Memory B cell (primary cell): ENCODE measurements around the gene MRPS34.
A peak's percentile ranks its signal among the peaks of the same experiment; 100 is the strongest.

ENCODE experiments used
- ATAC-seq: fragments of 150-1000 bp; cut with Tn5 transposase; 2 replicates; pipeline ENCODE4 v1.10.0; 2021; ENCODE audit warnings: low read depth, mild to moderate bottlenecking, moderate library complexity
- DNase-seq, 2 donors: peaks; one replicate each; pipeline ENCODE4 v3.0.0; 2022; ENCODE audit warnings: low spot score in 2 of 2
- H3K27ac Mint-ChIP-seq: one replicate; pipeline ENCODE4 v1.8.0; 2022; ENCODE audit warnings: mild to moderate bottlenecking, moderate library complexity, mixed read lengths
- H3K27me3 Mint-ChIP-seq: one replicate; pipeline ENCODE4 v1.8.0; 2022; ENCODE audit warnings: mixed read lengths
- H3K36me3 Mint-ChIP-seq: one replicate; pipeline ENCODE4 v1.8.0; 2022; ENCODE audit warnings: mild to moderate bottlenecking, mixed read lengths
- H3K4me1 Mint-ChIP-seq: one replicate; pipeline ENCODE4 v1.8.0; 2022; ENCODE audit warnings: mixed read lengths
- H3K4me3 Mint-ChIP-seq: one replicate; pipeline ENCODE4 v1.8.0; 2022; ENCODE audit warnings: mild to moderate bottlenecking, moderate library complexity, mixed read lengths
- H3K9me3 Mint-ChIP-seq: one replicate; pipeline ENCODE4 v1.8.0; 2022; ENCODE audit warnings: mixed read lengths

MRPS34 gene

DNA sequence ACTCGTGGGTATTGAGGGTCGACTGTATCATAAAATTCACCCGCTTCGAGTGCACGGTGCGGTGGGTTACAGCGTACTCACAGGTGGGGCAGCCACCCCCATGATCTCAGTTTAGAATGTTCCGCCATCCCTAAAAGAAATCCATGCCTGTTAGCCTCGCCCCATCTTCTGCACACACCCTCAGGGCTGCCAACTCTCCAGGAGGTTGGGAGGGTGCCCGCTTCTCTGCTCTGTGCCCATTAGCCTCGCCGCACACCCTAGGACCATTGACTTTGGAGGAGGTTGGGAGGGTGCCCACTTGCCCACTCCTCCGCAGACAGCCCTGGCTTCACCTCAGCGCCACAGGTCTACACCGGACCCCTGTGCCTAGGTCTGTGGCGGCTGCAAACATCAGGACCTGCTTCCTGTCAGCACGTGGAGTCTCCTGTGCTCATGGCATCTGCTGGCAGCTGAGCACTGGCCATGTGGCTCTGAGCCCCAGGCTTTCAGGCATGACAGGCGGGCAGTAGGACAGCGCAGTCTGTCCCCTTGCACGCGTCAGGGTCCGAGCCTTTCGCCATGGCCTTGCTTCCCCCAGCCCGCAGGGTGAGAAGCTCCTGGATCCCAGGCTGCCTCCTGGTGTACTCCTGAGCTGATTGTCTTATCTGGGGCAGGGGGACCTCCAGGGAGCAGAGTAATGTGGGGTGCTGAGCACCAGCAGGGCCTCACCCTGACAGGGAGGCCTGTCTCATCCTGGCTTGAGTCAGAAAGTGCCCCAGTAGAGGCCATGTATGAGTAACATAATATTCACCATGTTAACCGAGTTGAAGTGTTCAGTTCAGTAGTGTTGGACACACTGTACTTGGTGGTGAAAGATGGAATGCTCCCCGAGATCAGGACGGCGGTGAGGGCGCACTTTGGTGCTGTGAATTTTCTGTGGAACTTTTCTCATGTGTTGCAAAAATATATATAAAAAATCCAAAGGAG lies 23.5 kb downstream of the MRPS34 start:
- Mint-ChIP-seq H3K27me3 (no peaks in the 10 kb centered on the region), H3K36me3 (peaks cover 15% of the 10 kb centered on the region), H3K4me3 (no peak overlapping the region), H3K4me1 (peaks cover 2% of the 10 kb centered on the region), H3K9me3 (no peaks in the 10 kb centered on the region), H3K27ac (no peak overlapping the region)
- no peak for ATAC-seq
- no peak for DNase-seq

DNA sequence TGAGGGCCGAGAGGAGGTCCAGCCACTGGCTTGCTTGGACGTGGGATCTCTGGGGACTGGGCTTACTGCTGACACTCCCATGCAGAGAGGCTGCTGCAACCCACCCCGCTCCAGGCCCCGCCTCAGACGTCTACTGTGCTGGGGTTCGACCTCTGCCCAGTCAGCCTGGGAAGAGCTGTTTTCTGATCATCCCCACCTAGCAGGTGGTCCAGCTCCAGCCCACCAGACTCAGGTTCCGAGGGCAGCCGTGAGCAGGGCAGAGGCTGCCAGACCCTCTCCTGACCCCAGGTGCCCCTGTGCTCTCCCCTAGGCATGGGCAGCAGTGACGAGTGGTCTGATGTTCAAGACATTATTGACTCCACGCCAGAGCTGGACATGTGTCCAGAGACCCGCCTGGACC lies 25.0 kb downstream of the MRPS34 start:
- Mint-ChIP-seq H3K9me3 (no peaks in the 10 kb centered on the region), H3K4me1 (peaks cover 2% of the 10 kb centered on the region), H3K27me3 (no peaks in the 10 kb centered on the region), H3K27ac (no peak overlapping the region), H3K36me3 (peaks cover 19% of the 10 kb centered on the region), H3K4me3 (no peak overlapping the region)
- DNase-seq, result no peak
- ATAC-seq, result no peak

DNA sequence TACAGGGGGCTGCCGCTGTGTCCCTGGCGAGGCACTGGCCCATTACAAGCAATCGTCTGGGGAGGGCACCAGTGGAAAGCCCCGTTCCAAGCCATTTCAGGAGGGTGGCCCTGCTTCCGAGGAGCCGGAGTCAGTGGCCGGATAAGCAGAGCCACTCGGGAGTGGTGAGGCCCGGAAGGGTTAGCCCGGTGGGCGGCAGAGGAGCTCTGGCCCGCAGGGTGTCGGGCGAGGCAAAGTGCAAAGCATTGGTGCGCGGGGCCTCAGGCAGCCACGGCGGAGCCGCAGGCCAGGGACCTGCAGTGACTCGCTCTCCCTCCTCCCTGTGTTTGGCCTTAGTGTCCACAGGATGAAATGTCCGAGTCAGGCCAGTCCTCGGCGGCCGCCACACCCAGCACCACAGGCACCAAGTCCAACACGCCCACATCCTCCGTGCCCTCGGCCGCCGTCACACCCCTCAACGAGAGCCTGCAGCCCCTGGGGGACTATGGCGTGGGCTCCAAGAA lies 26.2 kb downstream of the MRPS34 start:
- Mint-ChIP-seq H3K36me3 (peaks cover 16% of the 10 kb centered on the region), H3K27ac (no peak overlapping the region), H3K4me1 (peaks cover 2% of the 10 kb centered on the region), H3K9me3 (no peaks in the 10 kb centered on the region), H3K27me3 (no peaks in the 10 kb centered on the region), H3K4me3 (no peak overlapping the region)
- DNase-seq, result no peak
- ATAC-seq, result no peak

DNA sequence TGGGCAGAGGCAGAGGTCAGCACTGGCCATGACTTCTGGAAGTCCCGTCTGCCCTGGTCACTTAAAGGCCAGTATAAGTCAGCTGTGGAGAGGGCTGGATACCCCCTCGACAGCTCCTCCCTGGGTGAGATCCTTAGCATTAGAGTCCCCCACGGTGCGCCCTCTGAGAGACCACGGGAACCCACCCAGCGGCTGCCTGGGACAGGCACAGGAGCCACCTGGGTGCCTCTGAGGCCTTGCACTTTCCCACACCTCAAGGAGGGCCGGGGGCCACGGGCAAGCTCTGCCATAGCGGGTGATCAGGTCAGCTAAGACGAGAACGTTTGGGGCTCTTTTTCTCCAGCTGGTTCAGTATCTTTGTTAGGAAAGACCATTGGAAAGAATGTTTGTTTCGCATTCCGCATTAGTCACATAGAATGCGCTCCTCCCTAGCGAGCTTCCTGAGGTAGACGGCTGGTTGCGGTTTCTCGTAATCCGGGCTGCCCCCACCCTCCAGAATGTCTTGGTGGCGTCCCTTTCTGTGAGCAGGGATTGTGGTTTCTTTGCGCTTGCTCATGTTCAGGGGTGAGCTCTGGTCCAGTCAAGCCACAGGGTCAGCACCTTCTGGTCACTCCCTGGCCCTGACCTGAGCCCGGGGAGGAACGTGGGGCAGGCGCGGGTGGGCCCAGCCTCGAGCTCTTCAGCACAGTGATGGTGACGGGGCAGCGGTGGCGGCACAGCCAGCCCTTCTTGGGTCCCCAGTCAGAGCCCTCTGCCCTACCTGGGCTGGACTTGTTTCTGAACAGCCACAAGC lies 26.8 kb downstream of the MRPS34 start:
- Mint-ChIP-seq H3K36me3 (peaks cover 16% of the 10 kb centered on the region), H3K9me3 (no peaks in the 10 kb centered on the region), H3K27ac (no peak overlapping the region), H3K4me3 (no peak overlapping the region), H3K4me1 (peaks cover 3% of the 10 kb centered on the region), H3K27me3 (no peaks in the 10 kb centered on the region)
- ATAC-seq (no peak), DNase-seq (no peak)

DNA sequence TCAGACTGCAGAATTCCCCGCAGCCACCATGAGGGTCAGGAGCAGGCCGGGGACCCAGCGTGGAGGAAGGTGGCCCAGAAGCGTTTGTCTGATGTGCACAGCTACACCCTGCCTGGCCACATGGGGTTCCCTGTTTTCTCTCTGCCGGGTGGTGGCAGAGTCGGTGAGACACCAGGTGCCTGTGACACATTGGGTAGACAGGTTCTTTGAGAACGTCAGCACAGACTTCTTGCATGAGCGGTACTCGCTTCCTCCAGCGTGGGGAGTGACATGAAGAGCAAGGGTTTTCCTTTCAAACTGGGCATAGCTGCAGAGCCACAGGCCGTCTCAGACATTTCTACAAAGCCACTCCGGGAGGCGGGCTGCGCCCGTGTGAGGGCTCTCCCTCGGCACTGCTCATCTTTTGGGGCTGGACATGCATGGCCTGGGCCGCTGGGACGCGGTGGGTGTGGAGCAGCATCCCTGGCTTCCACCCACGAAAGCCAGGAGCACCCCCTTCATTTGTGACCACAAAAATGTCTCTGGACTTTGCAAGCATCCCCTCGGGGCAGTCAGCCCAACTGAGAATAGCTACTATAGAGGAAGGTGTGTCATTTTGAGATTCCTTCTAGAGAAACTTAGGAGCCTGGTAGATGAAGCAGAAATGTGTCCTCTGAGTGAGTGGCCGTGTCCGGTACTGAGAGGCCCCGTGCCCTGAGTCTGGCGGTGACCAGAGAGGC lies 27.6 kb downstream of the MRPS34 start:
- no peak overlapping the region for H3K4me3 Mint-ChIP-seq
- peaks cover 4% of the 10 kb centered on the region for H3K4me1 Mint-ChIP-seq
- H3K36me3 Mint-ChIP-seq, result peaks cover 16% of the 10 kb centered on the region
- ATAC-seq, result no peak
- DNase-seq, result no peak
- no peaks in the 10 kb centered on the region for H3K27me3 Mint-ChIP-seq
- H3K27ac Mint-ChIP-seq, result peak overlapping the region; percentile 41
- no peaks in the 10 kb centered on the region for H3K9me3 Mint-ChIP-seq

DNA sequence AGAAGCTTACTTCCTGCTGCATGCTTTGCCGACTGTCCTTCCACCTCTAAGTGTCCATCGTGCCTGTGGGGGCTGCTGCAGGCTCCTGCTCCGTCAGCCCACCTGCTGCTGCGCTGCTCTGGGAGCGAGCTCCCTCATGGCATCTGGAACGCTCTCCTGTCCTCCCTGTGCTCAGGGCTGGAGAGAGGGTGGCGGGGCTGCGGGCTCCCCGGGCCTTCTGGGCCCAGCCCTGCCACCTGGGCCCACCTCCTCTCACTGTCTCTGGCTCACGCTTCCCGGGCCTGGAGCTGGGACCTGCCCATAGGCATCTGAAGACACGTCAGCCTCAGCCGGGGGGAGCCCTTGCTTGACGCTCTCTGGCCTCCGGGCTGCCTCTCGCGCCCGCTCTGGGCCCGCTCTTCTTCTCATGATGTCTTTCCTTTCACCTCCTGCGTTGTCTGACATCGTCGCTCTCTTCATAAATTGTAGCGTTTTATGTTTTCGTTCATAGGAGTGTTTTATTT lies 28.5 kb downstream of the MRPS34 start:
- Mint-ChIP-seq H3K4me1 (peaks cover 4% of the 10 kb centered on the region), H3K27me3 (no peaks in the 10 kb centered on the region), H3K4me3 (no peak overlapping the region), H3K27ac (peak overlapping the region; percentile 41), H3K36me3 (peaks cover 16% of the 10 kb centered on the region), H3K9me3 (no peaks in the 10 kb centered on the region)
- no peak for ATAC-seq
- no peak for DNase-seq

DNA sequence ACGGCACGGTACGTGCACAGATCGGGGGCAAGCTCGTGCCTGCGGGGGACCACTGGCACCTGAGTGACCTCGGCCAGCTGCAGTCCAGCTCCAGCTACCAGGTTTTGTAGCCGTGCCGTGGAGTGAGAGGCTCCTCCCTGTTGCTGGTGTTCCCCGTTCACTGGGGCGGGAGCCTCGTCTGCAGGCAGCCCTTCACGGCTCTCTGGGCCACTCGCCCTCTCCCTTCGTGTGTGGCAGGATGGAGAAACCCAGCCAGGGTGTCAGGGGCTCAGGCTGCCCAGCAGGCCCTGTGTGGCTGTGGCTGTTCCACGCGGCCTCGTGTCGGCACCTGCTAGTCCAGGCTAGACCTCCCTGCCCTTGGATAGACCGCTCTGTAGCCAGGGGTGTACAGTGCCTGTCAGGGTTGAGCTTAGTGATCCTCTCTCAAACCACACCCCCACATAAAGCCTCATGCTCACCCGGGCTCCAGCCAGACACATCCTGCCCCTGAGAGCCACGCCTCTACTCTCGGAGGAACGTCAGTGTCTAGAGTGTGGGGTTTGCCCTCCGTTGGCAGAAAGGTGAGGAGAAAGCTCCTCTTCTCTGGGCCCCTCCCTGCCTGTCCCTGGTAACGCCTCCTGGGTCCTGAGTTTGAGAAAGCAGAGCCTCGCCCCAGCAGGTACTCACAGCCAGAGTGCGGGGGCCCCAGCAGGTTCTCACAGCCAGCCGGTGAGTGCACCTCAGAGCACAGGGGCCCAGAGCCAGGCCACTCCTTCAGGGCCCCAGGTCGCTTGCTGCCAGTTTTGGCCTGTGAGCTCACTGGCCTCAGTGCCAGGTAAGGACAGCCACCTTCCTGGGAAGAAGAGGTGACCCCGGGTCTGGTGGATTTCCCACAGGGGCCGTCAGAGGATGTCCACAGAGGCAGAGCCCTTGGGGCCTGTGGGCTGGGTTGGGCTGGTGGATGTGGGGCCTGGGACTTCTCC lies 29.3 kb downstream of the MRPS34 start:
- H3K27ac Mint-ChIP-seq, result no peak overlapping the region
- H3K9me3 Mint-ChIP-seq, result no peaks in the 10 kb centered on the region
- no peak for ATAC-seq
- peaks cover 14% of the 10 kb centered on the region for H3K36me3 Mint-ChIP-seq
- DNase-seq, result no peak
- no peak overlapping the region for H3K4me3 Mint-ChIP-seq
- H3K27me3 Mint-ChIP-seq, result no peaks in the 10 kb centered on the region
- H3K4me1 Mint-ChIP-seq, result peaks cover 4% of the 10 kb centered on the region

DNA sequence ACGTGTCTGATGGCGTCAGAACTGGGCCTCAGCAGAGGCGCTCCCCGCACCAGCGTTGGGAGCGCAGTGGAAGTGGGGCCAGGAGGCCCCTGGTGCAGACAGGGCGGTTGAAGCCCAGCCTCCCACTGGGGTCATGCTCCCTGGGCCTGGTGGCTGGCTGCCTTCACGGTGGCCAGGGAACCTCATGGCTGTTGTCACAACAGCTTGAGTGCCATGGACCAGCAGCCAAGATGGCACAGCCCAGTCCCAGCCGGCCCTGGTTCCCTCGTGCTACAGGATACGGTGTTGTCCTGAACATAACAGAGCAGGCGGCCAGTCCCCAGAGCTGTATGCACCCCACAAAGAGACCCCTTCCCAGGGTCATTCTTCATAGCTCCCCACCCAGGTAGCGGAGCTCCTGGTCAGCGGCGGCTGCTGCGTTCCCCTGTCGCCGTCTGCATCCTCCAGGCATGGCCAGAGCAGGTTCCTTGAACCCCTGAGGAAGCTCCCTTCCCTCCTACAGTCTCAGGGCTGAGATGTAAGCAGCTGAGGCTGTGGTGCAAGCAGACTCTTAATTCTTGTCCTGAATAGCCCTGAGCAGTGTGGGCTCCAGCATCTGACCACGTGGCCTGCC lies 31.3 kb downstream of the MRPS34 start:
- ATAC-seq, result no peak
- H3K9me3 Mint-ChIP-seq, result no peaks in the 10 kb centered on the region
- peaks cover 7% of the 10 kb centered on the region for H3K36me3 Mint-ChIP-seq
- no peaks in the 10 kb centered on the region for H3K27me3 Mint-ChIP-seq
- H3K4me3 Mint-ChIP-seq, result no peak overlapping the region
- H3K27ac Mint-ChIP-seq, result no peak overlapping the region
- peaks cover 4% of the 10 kb centered on the region for H3K4me1 Mint-ChIP-seq
- no peak for DNase-seq

DNA sequence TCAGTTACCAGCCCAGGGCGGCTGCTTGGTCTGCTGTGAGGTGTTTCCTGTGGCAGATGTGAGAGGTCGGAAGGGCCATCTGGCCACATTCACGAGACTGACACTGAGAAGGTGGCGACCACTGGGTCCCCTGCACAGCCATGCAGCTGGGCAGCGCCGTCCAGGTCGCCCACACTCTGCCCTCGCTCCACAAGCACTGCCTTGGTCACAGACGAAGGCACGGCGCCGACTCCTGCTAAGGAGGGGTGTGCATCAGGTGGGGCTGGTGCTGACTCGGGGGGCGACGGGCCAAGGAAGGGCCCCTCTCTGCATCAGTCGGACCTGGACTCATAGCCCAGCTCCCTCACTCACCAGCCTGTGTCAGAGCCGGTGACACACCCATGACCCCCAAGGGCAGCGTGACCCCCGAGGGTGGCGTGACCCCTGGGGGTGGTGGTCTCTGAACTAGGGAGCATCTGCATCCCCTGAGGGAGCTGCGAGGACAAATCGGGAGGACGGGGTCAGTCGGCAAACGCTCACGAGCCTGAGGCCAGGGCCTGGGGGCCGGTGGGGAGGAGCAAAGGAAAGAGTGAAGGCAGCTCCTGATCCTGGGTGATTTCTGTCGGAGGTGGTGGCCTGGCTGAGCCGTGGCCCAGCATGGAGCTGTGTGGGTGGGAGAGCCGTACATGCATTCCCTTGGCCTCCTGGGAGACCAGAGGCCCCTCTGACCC lies 32.0 kb downstream of the MRPS34 start:
- Mint-ChIP-seq H3K9me3 (no peaks in the 10 kb centered on the region), H3K4me3 (no peak overlapping the region), H3K27me3 (no peaks in the 10 kb centered on the region), H3K4me1 (peaks cover 4% of the 10 kb centered on the region), H3K27ac (no peak overlapping the region), H3K36me3 (peaks cover 7% of the 10 kb centered on the region)
- no peak for ATAC-seq
- no peak for DNase-seq

DNA sequence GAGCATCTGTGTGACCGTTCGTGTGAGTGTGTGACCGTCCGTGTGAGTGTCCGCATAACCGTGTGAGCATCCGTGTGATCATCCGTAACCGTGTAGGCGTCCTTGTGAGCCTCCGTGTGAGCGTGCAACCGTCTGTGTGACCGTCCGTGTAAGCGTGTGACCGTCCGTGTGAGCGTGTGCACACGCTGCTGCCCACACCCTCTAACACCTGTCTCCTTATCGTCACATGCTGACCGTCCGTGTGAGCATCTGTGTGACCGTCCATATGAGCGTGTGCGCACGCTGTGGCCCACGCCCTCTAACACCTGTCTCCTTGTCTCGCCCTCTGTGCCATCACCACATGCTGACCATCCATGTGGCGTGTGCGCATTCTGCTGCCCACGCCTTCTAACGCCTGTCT lies 32.7 kb downstream of the MRPS34 start:
- no peak overlapping the region for H3K27ac Mint-ChIP-seq
- ATAC-seq, result no peak
- H3K36me3 Mint-ChIP-seq, result peaks cover 7% of the 10 kb centered on the region
- DNase-seq, result no peak
- H3K4me1 Mint-ChIP-seq, result peaks cover 4% of the 10 kb centered on the region
- H3K9me3 Mint-ChIP-seq, result no peaks in the 10 kb centered on the region
- H3K27me3 Mint-ChIP-seq, result no peaks in the 10 kb centered on the region
- no peak overlapping the region for H3K4me3 Mint-ChIP-seq

DNA sequence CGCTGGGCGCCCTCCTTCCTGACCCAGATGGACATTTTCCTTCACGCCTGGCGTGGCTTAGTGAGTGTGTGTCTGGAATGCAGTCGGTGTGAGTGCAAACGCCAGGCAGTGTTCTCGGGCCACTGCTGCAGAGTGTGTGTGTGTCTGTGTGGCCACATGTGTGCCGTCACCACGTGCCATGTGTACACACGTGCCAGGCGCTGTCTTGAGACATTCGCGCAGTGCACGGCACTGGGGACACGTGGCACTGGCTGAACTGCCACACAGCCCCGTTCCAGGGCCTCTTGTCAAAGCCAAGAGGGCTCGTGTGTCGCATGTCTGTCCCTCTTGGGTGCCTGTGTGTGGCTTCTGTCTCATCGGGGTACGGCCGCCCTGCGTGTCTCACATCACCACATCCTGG lies 38.1 kb downstream of the MRPS34 start:
- Mint-ChIP-seq H3K4me3 (no peak overlapping the region), H3K27ac (no peak overlapping the region), H3K4me1 (peaks cover 3% of the 10 kb centered on the region), H3K9me3 (no peaks in the 10 kb centered on the region), H3K36me3 (peaks cover 2% of the 10 kb centered on the region), H3K27me3 (no peaks in the 10 kb centered on the region)
- DNase-seq, result no peak
- ATAC-seq, result no peak

DNA sequence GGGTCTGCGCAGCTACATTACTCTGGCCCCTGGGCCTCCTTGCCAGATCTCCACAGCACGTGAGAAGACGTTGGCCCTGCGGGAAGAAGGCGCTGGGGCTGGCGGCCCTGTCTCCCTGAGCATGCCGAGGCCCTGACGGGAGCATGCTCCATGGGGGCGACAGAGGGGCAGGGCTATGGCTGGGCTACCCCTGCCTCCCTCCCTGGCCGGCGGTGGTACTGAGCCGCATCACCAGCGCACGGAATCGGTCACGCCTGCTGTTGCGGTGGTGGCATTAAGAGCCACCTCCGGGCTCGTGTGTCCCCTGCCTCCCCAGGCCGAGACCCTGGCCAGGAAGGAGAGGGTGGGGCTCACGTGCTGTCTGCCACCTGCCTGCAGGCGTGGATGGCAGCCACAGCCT lies 38.8 kb downstream of the MRPS34 start:
- no peak for ATAC-seq
- Mint-ChIP-seq H3K4me1 (peaks cover 3% of the 10 kb centered on the region), H3K9me3 (no peaks in the 10 kb centered on the region), H3K36me3 (peaks cover 4% of the 10 kb centered on the region), H3K4me3 (no peak overlapping the region), H3K27me3 (no peaks in the 10 kb centered on the region), H3K27ac (no peak overlapping the region)
- no peak for DNase-seq
